T-helper 17 cell (primary cell): Measurements from ENCODE around the gene TPRKB. TPM values are rescaled to one million over a fixed set of nuclear protein-coding genes. Genes with fewer than 3 reads are reported as not detected.
"Not testable (repeated sequence)": the region's sequence is repeated elsewhere in the genome, so short reads cannot be mapped to it uniquely, and the experiment has no call there.

Source experiments
- ATAC-seq: fragments of 150-1000 bp; cut with Tn5 transposase; 2 replicates; pipeline ENCODE4 v1.10.0; 2021; ENCODE audit warnings: mild to moderate bottlenecking, moderate library complexity
- DNase-seq, 3 donors: peaks; one replicate each; pipeline versions ENCODE4 v3.0.0 to v3.0.0-alpha.2; 2020 to 2021
- H3K9me3 ChIP-seq: one replicate; pipeline ENCODE4 v1.7.0; 2013; ENCODE audit warnings: low read length, mild to moderate bottlenecking; ENCODE audit not compliant: control insufficient read depth, poor library complexity, severe bottlenecking
- H3K27ac Mint-ChIP-seq: one replicate; pipeline ENCODE4 v1.8.0; 2022; ENCODE audit warnings: mild to moderate bottlenecking, moderate library complexity, mixed read lengths
- H3K27me3 Mint-ChIP-seq: one replicate; pipeline ENCODE4 v1.8.0; 2022; ENCODE audit warnings: mixed read lengths
- H3K36me3 Mint-ChIP-seq: one replicate; pipeline ENCODE4 v1.8.0; 2022; ENCODE audit warnings: low read depth, mixed read lengths
- H3K4me1 Mint-ChIP-seq: one replicate; pipeline ENCODE4 v1.8.0; 2022; ENCODE audit warnings: mild to moderate bottlenecking, mixed read lengths
- H3K4me3 Mint-ChIP-seq: one replicate; pipeline ENCODE4 v1.8.0; 2022; ENCODE audit warnings: mild to moderate bottlenecking, moderate library complexity, mixed read lengths
- total RNA-seq, 4 donors: library from RNA in 2 of 4; stranded (reverse) in 2 of 4; gene quantifications; one replicate each; pipeline ENCODE4 v1.2.3 and lab custom pipeline; 2022 to 2026

Gene TPRKB
- total RNA-seq, 2 donors from 2014 or later: 16.0 to 21.0 TPM

DNA sequence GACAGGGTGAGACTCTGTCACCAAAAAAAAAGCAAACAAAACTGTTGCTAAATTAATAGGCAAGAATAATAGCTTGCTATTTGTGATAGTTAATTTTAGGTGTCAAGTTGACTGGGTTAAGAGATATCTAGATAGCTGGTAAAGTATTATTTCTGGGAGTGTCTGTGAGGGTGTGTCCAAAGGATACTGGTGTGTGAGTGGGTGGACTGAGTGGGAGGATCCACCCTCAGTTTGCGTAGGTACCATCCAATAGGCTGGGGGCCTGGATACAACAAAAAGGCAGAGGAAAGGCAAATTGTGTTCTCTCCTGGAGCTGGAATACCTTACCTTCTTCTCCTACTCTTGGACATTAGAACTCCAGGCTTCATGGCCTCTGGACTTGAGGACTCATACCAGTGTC, 27.8 kb upstream of the TPRKB start:
- H3K36me3 Mint-ChIP-seq: peaks cover 15% of the 10 kb centered on the region
- no peak overlapping the region for H3K4me3 Mint-ChIP-seq
- DNase-seq: no peak

DNA sequence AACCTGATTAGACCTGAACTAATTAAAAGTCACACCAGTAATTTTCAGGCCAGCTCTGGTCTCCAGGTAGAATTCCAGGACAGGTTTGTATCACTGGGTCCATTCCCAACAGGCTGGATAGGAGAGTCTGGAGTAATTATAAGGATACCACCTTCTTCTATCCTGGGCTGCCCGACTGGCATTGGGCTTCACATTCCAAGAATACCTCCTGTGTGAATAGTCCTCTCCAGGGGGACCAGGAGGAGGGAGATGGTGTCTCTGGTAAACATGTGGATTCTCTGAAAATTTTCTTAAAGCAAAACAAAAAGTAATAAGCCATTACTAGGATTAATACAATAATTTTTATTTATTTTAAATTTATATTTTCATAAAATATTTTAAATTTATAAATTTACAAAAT, 25.4 kb upstream of the TPRKB start:
- no peak overlapping the region for H3K27ac Mint-ChIP-seq
- H3K4me3 Mint-ChIP-seq: no peak overlapping the region
- no peaks in the 10 kb centered on the region for H3K27me3 Mint-ChIP-seq
- ATAC-seq (no peak), DNase-seq (no peak)
- peaks cover 10% of the 10 kb centered on the region for H3K4me1 Mint-ChIP-seq
- H3K36me3 Mint-ChIP-seq: peaks cover 8% of the 10 kb centered on the region
- no peaks in the 10 kb centered on the region for H3K9me3 ChIP-seq

More for the DNA sequence above, 27.8 kb upstream of the TPRKB start:
- Mint-ChIP-seq H3K27me3 (no peaks in the 10 kb centered on the region), H3K27ac (peak overlapping the region; percentile 39), H3K4me1 (peaks cover 17% of the 10 kb centered on the region)
- ATAC-seq: no peak
- H3K9me3 ChIP-seq: no peaks in the 10 kb centered on the region

GRCh38 chr2:73759904-73760303, 22.8 kb upstream of the TPRKB start:
- H3K9me3 ChIP-seq: no peaks in the 10 kb centered on the region
- H3K27me3 Mint-ChIP-seq: no peaks in the 10 kb centered on the region
- no peaks in the 10 kb centered on the region for H3K36me3 Mint-ChIP-seq
- ATAC-seq (no peak), DNase-seq (no peak)
- H3K4me1 Mint-ChIP-seq: peaks cover 2% of the 10 kb centered on the region
- H3K27ac Mint-ChIP-seq: no peak overlapping the region
- no peak overlapping the region for H3K4me3 Mint-ChIP-seq

- Mint-ChIP-seq H3K27ac (no peak overlapping the region), H3K4me1 (peaks cover 2% of the 10 kb centered on the region), H3K4me3 (no peak overlapping the region), H3K36me3 (no peaks in the 10 kb centered on the region), H3K27me3 (no peaks in the 10 kb centered on the region)
- no peaks in the 10 kb centered on the region for H3K9me3 ChIP-seq
- ATAC-seq (no peak), DNase-seq (no peak)
Observed at GRCh38 chr2:73759285-73759764, 22.2 kb upstream of the TPRKB start.

- H3K4me1 Mint-ChIP-seq, H3K4me3 Mint-ChIP-seq, DNase-seq, H3K27me3 Mint-ChIP-seq, ATAC-seq, H3K9me3 ChIP-seq, H3K36me3 Mint-ChIP-seq: not testable (repeated sequence)
- peak overlapping the region; percentile 17 for H3K27ac Mint-ChIP-seq
Observed at GRCh38 chr2:73754332-73754731, 17.2 kb upstream of the TPRKB start.

- peaks cover 18% of the 10 kb centered on the region for H3K36me3 Mint-ChIP-seq
- DNase-seq (no peak), ATAC-seq (no peak)
- H3K4me1 Mint-ChIP-seq: peaks cover 6% of the 10 kb centered on the region
- H3K27ac Mint-ChIP-seq: no peak overlapping the region
- H3K4me3 Mint-ChIP-seq: no peak overlapping the region
- no peaks in the 10 kb centered on the region for H3K27me3 Mint-ChIP-seq
- no peaks in the 10 kb centered on the region for H3K9me3 ChIP-seq
Observed at GRCh38 chr2:73749314-73749713, 12.2 kb upstream of the TPRKB start.

DNA sequence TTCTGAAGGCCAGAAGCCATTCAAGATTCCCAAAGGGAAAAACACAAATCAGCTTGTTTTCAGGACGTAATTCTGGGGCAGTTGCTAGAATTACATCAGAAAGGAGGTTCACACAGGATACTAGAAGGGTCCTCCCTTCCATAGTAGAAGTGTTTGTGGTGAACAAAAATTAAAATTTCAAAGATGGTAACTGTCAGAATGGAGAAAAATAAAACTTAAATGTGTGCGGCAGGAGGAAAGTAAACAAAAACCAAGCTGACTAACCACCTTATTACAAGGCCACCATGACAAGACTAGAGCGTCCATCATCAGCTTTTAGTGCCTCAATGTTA, 9.7 kb upstream of the TPRKB start:
- Mint-ChIP-seq H3K27me3 (no peaks in the 10 kb centered on the region), H3K27ac (no peak overlapping the region), H3K36me3 (peaks cover 20% of the 10 kb centered on the region), H3K4me3 (no peak overlapping the region), H3K4me1 (peaks cover 6% of the 10 kb centered on the region)
- DNase-seq (no peak), ATAC-seq (no peak)
- H3K9me3 ChIP-seq: no peaks in the 10 kb centered on the region

- Mint-ChIP-seq H3K36me3 (peaks cover 19% of the 10 kb centered on the region), H3K4me3 (no peak overlapping the region), H3K27ac (no peak overlapping the region), H3K4me1 (peaks cover 5% of the 10 kb centered on the region), H3K27me3 (no peaks in the 10 kb centered on the region)
- DNase-seq: no peak
- H3K9me3 ChIP-seq: no peaks in the 10 kb centered on the region
- no peak for ATAC-seq
Observed at GRCh38 chr2:73746015-73746876, 9.1 kb upstream of the TPRKB start.

GRCh38 chr2:73740767-73741166, 3.6 kb upstream of the TPRKB start:
- Mint-ChIP-seq H3K27me3 (no peaks in the 10 kb centered on the region), H3K27ac (no peak overlapping the region), H3K4me1 (peaks cover 9% of the 10 kb centered on the region), H3K36me3 (peaks cover 4% of the 10 kb centered on the region), H3K4me3 (no peak overlapping the region)
- no peak for DNase-seq
- H3K9me3 ChIP-seq: no peaks in the 10 kb centered on the region
- no peak for ATAC-seq

DNA sequence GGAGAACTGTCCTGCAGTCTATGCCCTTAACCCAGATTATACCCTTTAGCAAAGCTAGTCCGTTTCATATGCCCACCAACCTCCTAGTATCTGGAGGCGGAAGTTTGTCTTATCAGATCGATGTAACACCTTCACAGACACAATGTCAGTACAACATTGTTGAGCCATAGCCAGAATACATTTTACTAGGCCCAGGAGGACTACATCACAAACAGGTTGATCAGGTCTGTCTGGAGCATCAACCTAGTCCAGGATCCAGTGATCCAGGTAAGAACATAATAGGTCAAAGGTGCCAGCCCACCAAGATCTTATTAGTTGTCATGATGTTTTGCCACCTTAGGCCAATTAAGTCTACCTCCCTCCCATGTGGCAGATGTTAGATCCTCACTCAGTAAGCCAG, 2.0 kb upstream of the TPRKB start:
- no peak overlapping the region for H3K27ac Mint-ChIP-seq
- no peaks in the 10 kb centered on the region for H3K9me3 ChIP-seq
- peaks cover 4% of the 10 kb centered on the region for H3K36me3 Mint-ChIP-seq
- no peak for ATAC-seq
- peaks cover 9% of the 10 kb centered on the region for H3K4me1 Mint-ChIP-seq
- H3K4me3 Mint-ChIP-seq: no peak overlapping the region
- H3K27me3 Mint-ChIP-seq: no peaks in the 10 kb centered on the region
- no peak for DNase-seq

- Mint-ChIP-seq H3K4me3 (peak overlapping the region; percentile 98), H3K27me3 (no peaks in the 10 kb centered on the region), H3K36me3 (peaks cover 2% of the 10 kb centered on the region), H3K4me1 (peaks cover 9% of the 10 kb centered on the region), H3K27ac (peak overlapping the region; percentile 97)
- no peak for ATAC-seq
- H3K9me3 ChIP-seq: no peaks in the 10 kb centered on the region
- DNase-seq: no peak
Observed at GRCh38 chr2:73736378-73736777, 767 bp downstream of the TPRKB start.

GRCh38 chr2:73730810-73731209, 6.3 kb downstream of the TPRKB start:
- Mint-ChIP-seq H3K4me1 (no peaks in the 10 kb centered on the region), H3K36me3 (peaks cover 6% of the 10 kb centered on the region), H3K27ac (no peak overlapping the region), H3K4me3 (no peak overlapping the region), H3K27me3 (no peaks in the 10 kb centered on the region)
- no peaks in the 10 kb centered on the region for H3K9me3 ChIP-seq
- ATAC-seq (no peak), DNase-seq (no peak)

DNA sequence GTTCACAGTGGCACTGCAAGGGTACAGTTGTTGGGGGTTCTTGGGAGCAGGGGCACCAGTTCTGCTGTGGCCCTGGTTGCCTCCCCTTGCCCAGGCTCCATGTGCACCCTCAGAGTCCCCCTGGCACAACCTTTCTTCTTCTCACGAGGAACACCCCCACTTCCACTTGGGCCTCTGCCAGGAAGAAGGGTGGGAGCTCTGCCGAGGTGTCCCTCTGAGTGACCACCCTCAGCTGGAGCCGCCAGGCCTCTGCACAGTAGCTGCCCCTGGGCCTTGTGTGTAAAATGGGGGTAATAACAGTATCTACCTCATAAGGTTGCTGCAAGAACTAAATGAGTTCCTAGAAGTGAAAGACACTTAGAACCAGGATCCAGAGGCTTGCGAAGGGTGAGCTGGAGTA, 8.4 kb downstream of the TPRKB start:
- no peak for DNase-seq
- H3K9me3 ChIP-seq: no peaks in the 10 kb centered on the region
- Mint-ChIP-seq H3K4me3 (no peak overlapping the region), H3K27ac (no peak overlapping the region), H3K36me3 (peaks cover 6% of the 10 kb centered on the region), H3K27me3 (no peaks in the 10 kb centered on the region), H3K4me1 (no peaks in the 10 kb centered on the region)
- ATAC-seq: no peak

GRCh38 chr2:73728043-73728442, 9.1 kb downstream of the TPRKB start:
- H3K27me3 Mint-ChIP-seq: no peaks in the 10 kb centered on the region
- H3K27ac Mint-ChIP-seq: no peak overlapping the region
- H3K36me3 Mint-ChIP-seq: peaks cover 6% of the 10 kb centered on the region
- DNase-seq: no peak
- H3K9me3 ChIP-seq: no peaks in the 10 kb centered on the region
- ATAC-seq: no peak
- no peaks in the 10 kb centered on the region for H3K4me1 Mint-ChIP-seq
- H3K4me3 Mint-ChIP-seq: no peak overlapping the region
